Glutamatergic neuron (in vitro differentiated cells): ENCODE data around the gene RNF141. TPM values are rescaled to one million over a fixed set of nuclear protein-coding genes. Genes with fewer than 3 reads are reported as not detected.

Experiments
- DNase-seq: peaks from one replicate; pipeline ENCODE4 v3.0.0; 2022
- H3K27ac Mint-ChIP-seq: one replicate; pipeline ENCODE4 v1.8.0; 2020; ENCODE audit warnings: mild to moderate bottlenecking, mixed read lengths, inconsistent platforms; ENCODE audit not compliant: unreplicated experiment
- H3K27me3 Mint-ChIP-seq: one replicate; pipeline ENCODE4 v1.8.0; 2020; ENCODE audit warnings: mild to moderate bottlenecking, moderate library complexity, mixed read lengths, inconsistent platforms; ENCODE audit not compliant: unreplicated experiment
- H3K36me3 Mint-ChIP-seq: one replicate; pipeline ENCODE4 v1.8.0; 2020; ENCODE audit warnings: mild to moderate bottlenecking, mixed read lengths, inconsistent platforms; ENCODE audit not compliant: unreplicated experiment
- H3K4me1 Mint-ChIP-seq: one replicate; pipeline ENCODE4 v1.8.0; 2020; ENCODE audit warnings: mild to moderate bottlenecking, low read depth, mixed read lengths, inconsistent platforms; ENCODE audit not compliant: unreplicated experiment
- H3K4me3 Mint-ChIP-seq: one replicate; pipeline ENCODE4 v1.8.0; 2020; ENCODE audit warnings: mild to moderate bottlenecking, mixed read lengths, inconsistent platforms; ENCODE audit not compliant: unreplicated experiment
- H3K9me3 Mint-ChIP-seq: one replicate; pipeline ENCODE4 v1.8.0; 2020; ENCODE audit warnings: mild to moderate bottlenecking, moderate library complexity, mixed read lengths, inconsistent platforms; ENCODE audit not compliant: unreplicated experiment
- total RNA-seq: library from RNA; stranded (reverse); fragmentation: NEBNext Ultra II Directional; extraction: Animal tissue kit (Norgen Biotek cat#: 25700); gene quantifications from one replicate; pipeline ENCODE4 v1.2.1, GENCODE V29; 2021; ENCODE audit not compliant: unreplicated experiment
- TF ChIP-seq, protein P1 (sequence below): fragments of 200-600 bp; sonication (generic); IDR thresholded peaks from one replicate; pipeline ENCODE4 v1.5.0; 2021; ENCODE audit not compliant: partially characterized antibody, unreplicated experiment

RNF141 gene
- total RNA-seq, 1 donor from 2014 or later, result 14.2 TPM

DNA sequence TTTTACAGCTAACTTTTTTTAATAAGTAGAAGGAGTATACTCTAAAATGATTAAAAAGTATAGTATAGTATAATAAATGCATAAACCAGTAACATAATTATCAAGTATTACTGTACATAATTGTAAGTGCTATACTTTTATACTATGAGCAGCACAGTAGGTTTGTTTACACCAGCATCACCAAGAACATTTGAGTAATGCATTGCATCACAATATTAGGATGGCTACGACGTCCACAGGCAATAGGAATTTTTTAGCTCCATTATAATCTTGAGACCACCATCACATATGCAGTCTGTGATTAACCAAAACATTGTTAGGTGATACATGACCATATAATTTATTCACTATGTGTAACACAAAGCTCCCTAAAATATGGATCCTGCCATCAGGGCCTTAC is 20.4 kb downstream of the RNF141 start:
- DNase-seq, result no peak
- Mint-ChIP-seq H3K36me3 (no peaks in the 10 kb centered on the region), H3K9me3 (no peaks in the 10 kb centered on the region), H3K4me1 (no peaks in the 10 kb centered on the region), H3K27me3 (no peaks in the 10 kb centered on the region), H3K27ac (no peak overlapping the region), H3K4me3 (no peak overlapping the region)
- TF ChIP-seq, protein P1, sequence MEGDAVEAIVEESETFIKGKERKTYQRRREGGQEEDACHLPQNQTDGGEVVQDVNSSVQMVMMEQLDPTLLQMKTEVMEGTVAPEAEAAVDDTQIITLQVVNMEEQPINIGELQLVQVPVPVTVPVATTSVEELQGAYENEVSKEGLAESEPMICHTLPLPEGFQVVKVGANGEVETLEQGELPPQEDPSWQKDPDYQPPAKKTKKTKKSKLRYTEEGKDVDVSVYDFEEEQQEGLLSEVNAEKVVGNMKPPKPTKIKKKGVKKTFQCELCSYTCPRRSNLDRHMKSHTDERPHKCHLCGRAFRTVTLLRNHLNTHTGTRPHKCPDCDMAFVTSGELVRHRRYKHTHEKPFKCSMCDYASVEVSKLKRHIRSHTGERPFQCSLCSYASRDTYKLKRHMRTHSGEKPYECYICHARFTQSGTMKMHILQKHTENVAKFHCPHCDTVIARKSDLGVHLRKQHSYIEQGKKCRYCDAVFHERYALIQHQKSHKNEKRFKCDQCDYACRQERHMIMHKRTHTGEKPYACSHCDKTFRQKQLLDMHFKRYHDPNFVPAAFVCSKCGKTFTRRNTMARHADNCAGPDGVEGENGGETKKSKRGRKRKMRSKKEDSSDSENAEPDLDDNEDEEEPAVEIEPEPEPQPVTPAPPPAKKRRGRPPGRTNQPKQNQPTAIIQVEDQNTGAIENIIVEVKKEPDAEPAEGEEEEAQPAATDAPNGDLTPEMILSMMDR, result no peak

DNA sequence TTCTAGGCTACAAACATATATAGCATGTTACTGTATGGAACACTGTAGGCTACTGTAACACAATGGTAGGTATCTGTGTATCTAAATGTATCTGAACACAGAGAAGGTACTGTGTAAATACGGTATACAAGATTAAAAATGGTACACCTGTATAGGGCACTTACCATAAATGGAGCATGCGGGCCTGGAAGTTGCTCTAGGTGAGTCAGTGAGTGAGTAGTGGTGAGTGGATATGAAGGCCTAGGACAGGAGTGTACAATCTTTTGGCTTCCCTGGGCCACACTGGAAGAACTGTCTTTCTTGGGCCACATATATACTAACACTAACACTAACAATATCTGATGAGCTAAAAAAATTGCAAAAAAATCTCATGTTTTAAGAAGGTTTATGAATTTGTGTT is 21.4 kb downstream of the RNF141 start:
- H3K4me3 Mint-ChIP-seq, result no peak overlapping the region
- no peaks in the 10 kb centered on the region for H3K27me3 Mint-ChIP-seq
- H3K4me1 Mint-ChIP-seq, result no peaks in the 10 kb centered on the region
- no peak for DNase-seq
- H3K9me3 Mint-ChIP-seq, result no peaks in the 10 kb centered on the region
- H3K36me3 Mint-ChIP-seq, result no peaks in the 10 kb centered on the region
- TF ChIP-seq, protein P1, result no peak
- H3K27ac Mint-ChIP-seq, result no peak overlapping the region

DNA sequence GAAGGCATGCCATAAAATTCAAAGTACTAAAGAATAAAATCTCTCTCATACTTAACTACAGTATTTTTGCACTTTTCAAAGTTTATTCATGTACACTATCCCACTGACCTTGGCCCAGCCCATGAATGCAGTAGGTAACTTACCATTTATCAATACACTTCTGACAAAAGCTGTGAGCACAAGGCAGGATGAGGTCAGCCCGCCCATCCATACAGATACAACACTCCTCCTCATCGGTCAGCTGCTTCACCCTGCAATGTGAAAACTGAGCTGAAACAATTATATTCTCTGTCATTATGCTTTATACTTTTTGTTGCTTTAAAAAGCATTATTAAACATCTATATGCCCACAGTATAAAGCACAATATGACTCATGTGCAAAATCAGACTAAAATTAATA is 22.1 kb downstream of the RNF141 start:
- H3K36me3 Mint-ChIP-seq, result no peaks in the 10 kb centered on the region
- no peak overlapping the region for H3K4me3 Mint-ChIP-seq
- H3K27ac Mint-ChIP-seq, result no peak overlapping the region
- H3K27me3 Mint-ChIP-seq, result no peaks in the 10 kb centered on the region
- H3K9me3 Mint-ChIP-seq, result no peaks in the 10 kb centered on the region
- no peak for DNase-seq
- H3K4me1 Mint-ChIP-seq, result no peaks in the 10 kb centered on the region
- TF ChIP-seq, protein P1, result no peak

GRCh38 chr11:10518123-10518522 is 22.9 kb downstream of the RNF141 start:
- no peak for DNase-seq
- H3K27ac Mint-ChIP-seq, result no peak overlapping the region
- H3K4me1 Mint-ChIP-seq, result no peaks in the 10 kb centered on the region
- TF ChIP-seq, protein P1, result no peak
- H3K9me3 Mint-ChIP-seq, result no peaks in the 10 kb centered on the region
- H3K4me3 Mint-ChIP-seq, result no peak overlapping the region
- H3K27me3 Mint-ChIP-seq, result no peaks in the 10 kb centered on the region
- no peaks in the 10 kb centered on the region for H3K36me3 Mint-ChIP-seq

DNA sequence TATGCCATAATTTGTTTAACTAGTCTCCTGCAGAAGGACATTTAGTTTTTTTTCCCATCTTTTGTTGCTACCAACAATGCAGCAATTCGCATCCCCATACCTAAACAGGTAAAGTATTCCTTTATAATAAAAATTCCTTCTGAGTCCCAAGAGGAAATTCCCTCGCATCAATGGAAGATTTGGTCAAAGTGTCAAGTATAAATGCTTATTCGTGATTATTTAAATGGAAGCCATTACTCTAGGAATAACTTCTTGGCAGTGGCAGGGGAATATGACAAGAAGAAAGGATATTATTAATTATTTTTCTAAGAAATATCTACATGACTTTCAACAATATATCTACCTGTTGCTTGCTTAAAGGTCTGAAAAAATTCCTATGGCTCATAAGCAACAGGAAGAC is 25.6 kb downstream of the RNF141 start:
- Mint-ChIP-seq H3K4me3 (no peak overlapping the region), H3K4me1 (no peaks in the 10 kb centered on the region), H3K27ac (no peak overlapping the region), H3K36me3 (no peaks in the 10 kb centered on the region), H3K9me3 (no peaks in the 10 kb centered on the region), H3K27me3 (no peaks in the 10 kb centered on the region)
- TF ChIP-seq, protein P1, result no peak
- no peak for DNase-seq
